ENCODE results near the gene CD84.

- no peak for TF ChIP-seq CTCF (IDR thresholded peaks at IDR 0.05)
- no peak for TF ChIP-seq POLR2A (IDR thresholded peaks at IDR 0.05)
These were observed 2.4 kb downstream of the CD84 start for GRCh38 chr1:160576884-160577283.

Measured in Peyer's patch (tissue), 4 donors.